K562 treated with DMSO at 1 percent for 48 hours (cell line): ENCODE measurements around the gene DDX28. TPM values are rescaled to one million over a fixed set of nuclear protein-coding genes. Genes with fewer than 3 reads are reported as not detected.

Source experiments
- total RNA-seq: library from RNA; unstranded; fragments of 300-600 nt; gene quantifications from 2 replicates; pipeline ENCODE4 v1.2.3, GENCODE V29; 2022; ENCODE audit warnings: low replicate concordance; ENCODE audit errors: extremely low read depth

The DDX28 gene, protein sequence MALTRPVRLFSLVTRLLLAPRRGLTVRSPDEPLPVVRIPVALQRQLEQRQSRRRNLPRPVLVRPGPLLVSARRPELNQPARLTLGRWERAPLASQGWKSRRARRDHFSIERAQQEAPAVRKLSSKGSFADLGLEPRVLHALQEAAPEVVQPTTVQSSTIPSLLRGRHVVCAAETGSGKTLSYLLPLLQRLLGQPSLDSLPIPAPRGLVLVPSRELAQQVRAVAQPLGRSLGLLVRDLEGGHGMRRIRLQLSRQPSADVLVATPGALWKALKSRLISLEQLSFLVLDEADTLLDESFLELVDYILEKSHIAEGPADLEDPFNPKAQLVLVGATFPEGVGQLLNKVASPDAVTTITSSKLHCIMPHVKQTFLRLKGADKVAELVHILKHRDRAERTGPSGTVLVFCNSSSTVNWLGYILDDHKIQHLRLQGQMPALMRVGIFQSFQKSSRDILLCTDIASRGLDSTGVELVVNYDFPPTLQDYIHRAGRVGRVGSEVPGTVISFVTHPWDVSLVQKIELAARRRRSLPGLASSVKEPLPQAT
- not detected in 2 replicates for total RNA-seq

DNA sequence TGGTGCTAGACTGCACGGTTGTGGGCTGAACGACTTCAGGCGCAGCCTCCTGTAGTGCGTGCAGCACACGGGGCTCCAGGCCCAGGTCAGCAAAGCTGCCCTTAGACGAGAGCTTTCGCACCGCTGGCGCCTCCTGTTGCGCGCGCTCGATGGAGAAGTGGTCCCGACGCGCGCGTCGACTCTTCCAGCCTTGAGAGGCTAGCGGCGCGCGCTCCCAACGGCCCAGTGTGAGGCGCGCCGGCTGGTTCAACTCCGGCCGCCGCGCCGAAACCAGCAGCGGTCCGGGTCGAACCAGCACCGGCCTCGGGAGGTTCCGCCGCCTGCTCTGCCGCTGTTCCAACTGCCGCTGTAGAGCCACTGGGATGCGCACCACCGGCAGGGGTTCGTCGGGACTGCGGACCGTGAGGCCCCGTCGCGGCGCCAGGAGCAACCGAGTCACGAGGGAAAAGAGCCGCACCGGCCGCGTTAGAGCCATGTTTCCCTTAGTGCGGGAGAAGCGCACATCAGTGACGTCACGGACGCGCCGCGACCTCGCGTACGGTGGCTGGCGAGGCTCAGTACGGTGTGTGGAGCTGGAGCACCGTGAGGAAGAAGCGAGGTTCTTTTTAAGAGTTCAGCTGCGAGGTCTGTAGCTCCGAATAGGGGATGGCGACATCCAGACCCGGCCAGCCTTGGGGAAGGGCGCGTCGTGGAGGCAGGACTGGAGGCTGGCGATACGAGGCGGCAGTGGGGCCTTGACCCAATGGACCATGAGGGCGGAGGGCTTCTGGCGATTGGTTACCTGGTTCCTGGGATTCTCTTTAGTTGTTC, at the start of gene DDX28, which contains the start of gene DUS2:
DDX28 (minus strand) TSS at position 505 of the 810 bp plus-strand sequence; CDS start at position 475, 30 bp downstream.
DUS2 (plus strand) TSS at position 557 of the 810 bp plus-strand sequence. CDS start 14,740 bp downstream, outside the sequence.

DNA sequence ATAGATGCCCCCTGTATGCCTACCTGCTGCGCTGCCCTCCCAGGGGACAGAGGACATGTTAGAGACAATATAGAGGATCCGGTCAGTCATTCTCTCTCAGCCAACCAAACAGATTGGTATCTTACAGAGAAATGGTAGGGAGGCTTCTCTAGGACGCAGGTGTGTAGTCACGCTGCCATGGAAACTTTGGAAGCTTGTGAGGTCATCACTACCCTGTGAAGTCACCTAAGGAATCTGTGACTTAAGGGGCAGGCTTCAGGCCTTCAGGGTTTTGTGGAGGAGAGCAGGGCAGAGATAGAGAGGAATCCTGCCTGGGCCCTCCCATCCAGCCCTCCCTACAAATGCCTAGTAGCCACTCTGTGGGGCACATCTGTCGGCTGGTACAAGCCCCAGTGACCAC, 7.4 kb downstream of the DDX28 start, which contains the start of gene DPEP2NB:
DPEP2NB (minus strand) TSS at position 231 of the 400 bp plus-strand sequence; CDS start at position 90, 141 bp downstream.

DNA sequence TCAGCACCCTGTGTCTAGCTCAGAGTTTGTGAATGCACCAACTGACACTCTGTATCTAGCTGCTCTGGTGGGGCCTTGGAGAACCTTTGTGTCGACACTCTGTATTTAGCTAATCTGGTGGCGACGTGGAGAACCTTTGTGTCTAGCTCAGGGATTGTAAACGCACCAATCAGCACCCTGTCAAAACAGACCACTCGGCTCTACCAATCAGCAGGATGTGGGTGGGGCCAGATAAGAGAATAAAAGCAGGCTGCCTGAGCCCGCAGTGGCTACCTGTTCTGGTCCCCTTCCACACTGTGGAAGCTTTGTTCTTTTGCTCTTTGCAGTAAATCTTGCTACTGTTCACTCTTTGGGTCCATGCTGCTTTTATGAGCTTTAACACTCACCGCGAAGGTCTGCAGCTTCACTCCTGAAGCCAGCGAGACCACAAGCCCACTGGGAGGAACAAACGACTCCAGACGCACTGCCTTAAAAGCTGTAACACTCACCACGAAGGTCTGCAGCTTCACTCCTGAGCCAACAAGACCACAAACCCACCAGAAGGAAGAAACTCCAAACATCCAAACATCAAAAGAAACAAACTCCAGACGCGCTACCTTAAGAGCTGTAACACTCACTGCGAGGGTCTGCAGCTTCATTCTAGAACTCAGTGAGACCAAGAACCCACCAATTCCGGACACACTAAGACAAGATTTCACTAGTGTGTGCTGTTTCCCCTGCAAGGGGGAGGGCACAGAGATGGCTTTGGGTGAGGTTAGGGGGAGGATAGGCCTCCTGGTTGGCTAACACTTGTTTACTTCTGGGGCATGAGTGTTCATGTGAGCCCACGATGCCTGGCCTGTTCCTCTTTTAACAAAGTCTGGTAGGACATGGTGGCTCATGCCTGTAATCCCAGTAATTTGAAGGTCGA, 24.0 kb downstream of the DDX28 start, which contains the start of gene DPEP2:
DPEP2 (minus strand) TSS at position 706 of the 910 bp plus-strand sequence. CDS start 6,272 bp downstream, outside the sequence.

DNA sequence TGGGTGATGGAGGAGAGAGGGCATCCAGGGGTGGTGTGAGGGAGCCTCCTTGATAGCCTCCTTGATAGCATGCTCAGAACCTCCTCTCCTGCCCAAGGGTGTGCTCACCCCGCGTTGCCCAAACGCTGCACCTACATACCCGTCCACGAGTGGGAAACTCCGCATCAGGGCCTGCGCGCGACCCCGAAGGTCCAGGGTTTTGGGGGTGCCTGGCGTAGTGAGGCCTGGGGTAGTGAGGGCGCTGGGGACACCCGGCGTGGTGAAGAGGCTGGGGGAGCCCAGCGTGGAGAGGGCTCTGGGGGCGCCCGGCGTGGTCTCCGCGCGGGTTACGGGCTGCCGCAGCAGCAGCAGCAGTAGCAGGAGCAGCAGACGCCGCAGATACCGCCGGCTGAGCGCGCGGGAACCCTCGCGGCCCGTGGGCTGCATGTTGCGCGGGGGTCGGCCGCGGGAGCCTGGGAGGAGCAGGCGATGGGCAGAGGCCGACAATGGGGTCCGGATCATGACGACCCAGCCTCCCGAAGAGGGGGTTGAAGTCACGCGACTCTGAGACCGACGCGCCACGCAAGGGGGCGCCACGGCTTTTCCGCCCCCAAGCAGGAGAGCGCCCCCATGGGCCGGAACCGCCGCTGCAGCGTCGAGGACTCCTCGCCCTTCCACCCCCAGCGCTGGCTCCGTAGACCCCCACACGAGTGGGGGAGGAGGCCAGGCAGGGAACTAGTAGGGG, 42.9 kb downstream of the DDX28 start, which contains the start of gene DPEP3:
DPEP3 (minus strand) TSS at position 545 of the 724 bp plus-strand sequence; CDS start at position 426, 119 bp downstream.

Other genes starting within 250 kb of the DDX28 start
- gene RANBP10, start 216.7 kb downstream of the DDX28 start, total RNA-seq: not detected in 2 replicates
- not detected in 2 replicates for gene TSNAXIP1, start 216.3 kb downstream of the DDX28 start, total RNA-seq
- gene THAP11, start 180.9 kb downstream of the DDX28 start, total RNA-seq: 250 TPM in 1 of 2 replicates, not detected in the other
- not detected in 2 replicates for gene NUTF2, start 176.3 kb downstream of the DDX28 start, total RNA-seq
- gene CENPT, start 175.5 kb downstream of the DDX28 start, total RNA-seq: not detected in 2 replicates
- gene EDC4, start 150.2 kb downstream of the DDX28 start, total RNA-seq: 278 TPM in 1 of 2 replicates, not detected in the other
- not detected in 2 replicates for gene NRN1L, start 138.3 kb downstream of the DDX28 start, total RNA-seq
- not detected in 2 replicates for gene PSKH1, start 130.0 kb downstream of the DDX28 start, total RNA-seq
- gene CTRL, start 91.4 kb downstream of the DDX28 start, total RNA-seq: not detected in 2 replicates
- gene PSMB10, start 86.4 kb downstream of the DDX28 start, total RNA-seq: not detected in 2 replicates
- not detected in 2 replicates for gene LCAT, start 79.1 kb downstream of the DDX28 start, total RNA-seq
- not detected in 2 replicates for gene SLC12A4, start 54.6 kb downstream of the DDX28 start, total RNA-seq
- not detected in 2 replicates for gene DPEP3, start 42.7 kb downstream of the DDX28 start, total RNA-seq
- gene DPEP2, start 23.7 kb downstream of the DDX28 start, total RNA-seq: not detected in 2 replicates
- not detected in 2 replicates for gene DPEP2NB, start 7.3 kb downstream of the DDX28 start, total RNA-seq
- not detected in 2 replicates for gene DUS2, start 52 bp upstream of the DDX28 start, total RNA-seq
- not detected in 2 replicates for gene NFATC3, start 62.1 kb upstream of the DDX28 start, total RNA-seq
- not detected in 2 replicates for gene ESRP2, start 212.9 kb upstream of the DDX28 start, total RNA-seq
- not detected in 2 replicates for gene PLA2G15, start 222.1 kb upstream of the DDX28 start, total RNA-seq
- gene SLC7A6, start 241.3 kb upstream of the DDX28 start, total RNA-seq: not detected in 2 replicates